Brain microvascular endothelial cell (primary cell): ENCODE results near the gene KCNQ5.
"Not testable (repeated sequence)": the region's sequence is repeated elsewhere in the genome, so short reads cannot be mapped to it uniquely, and the experiment has no call there.

ENCODE experiments used
- DNase-seq: peaks from one replicate; pipeline ENCODE4 v3.0.0-alpha.2; 2020
- H3K27ac ChIP-seq: fragments of 250-450 bp; sonication (Bioruptor Pico); 2 replicates; pipeline ENCODE4 v1.5.1; 2020; ENCODE audit warnings: mild to moderate bottlenecking, moderate library complexity
- H3K27me3 ChIP-seq: fragments of 250-450 bp; sonication (Bioruptor Pico); replicated peaks from 2 replicates; pipeline ENCODE4 v1.5.1; 2020; ENCODE audit warnings: mild to moderate bottlenecking
- H3K36me3 ChIP-seq: fragments of 250-450 bp; sonication (Bioruptor Pico); replicated peaks from 2 replicates; pipeline ENCODE4 v1.5.1; 2020; ENCODE audit warnings: mild to moderate bottlenecking
- H3K4me3 ChIP-seq: 2 replicates; pipeline ENCODE4 v1.5.1; 2011; ENCODE audit warnings: low read depth, mild to moderate bottlenecking, control low read depth, low read length, moderate library complexity
- in situ Hi-C: cut with HindIII; loops from 2 replicates; pipeline ENCODE4 v1.10.0; 2017; ENCODE audit warnings: low sequenced_read_pairs, low pct_ligation_motif_present
- TF ChIP-seq, protein P1 (sequence below): IDR thresholded peaks from 2 replicates; pipeline ENCODE4 v1.5.1; 2011; ENCODE audit warnings: low read depth, mild to moderate bottlenecking, moderate library complexity, low read length, control low read depth, inconsistent platforms; ENCODE audit errors: missing control alignments

KCNQ5 gene

DNA sequence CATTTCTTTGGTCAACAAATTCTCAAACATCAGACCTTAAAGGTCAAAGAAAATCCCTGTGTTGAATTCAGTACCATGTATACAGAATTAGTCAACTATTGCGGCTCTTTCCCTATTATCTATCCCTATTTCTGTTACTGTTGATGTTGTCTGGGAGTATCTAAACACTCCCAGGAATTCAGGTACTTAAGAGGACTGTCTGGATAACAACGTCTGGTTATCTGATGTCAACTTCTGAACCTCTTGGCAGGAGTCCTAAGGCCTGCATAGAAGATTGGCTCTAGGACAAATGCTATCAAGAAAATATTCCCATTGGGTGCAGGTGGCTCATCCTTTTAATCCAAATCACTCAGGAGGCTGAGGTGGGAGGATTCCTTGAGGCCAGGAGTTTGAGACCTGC, 347.8 kb downstream of the KCNQ5 start:
- no peaks in the 10 kb centered on the region for H3K27me3 ChIP-seq
- no peaks in the 10 kb centered on the region for H3K36me3 ChIP-seq
- H3K27ac ChIP-seq = no peak overlapping the region
- no peak overlapping the region for H3K4me3 ChIP-seq
- in situ Hi-C loops = no loop called here
- DNase-seq = no peak
- TF ChIP-seq, protein P1, sequence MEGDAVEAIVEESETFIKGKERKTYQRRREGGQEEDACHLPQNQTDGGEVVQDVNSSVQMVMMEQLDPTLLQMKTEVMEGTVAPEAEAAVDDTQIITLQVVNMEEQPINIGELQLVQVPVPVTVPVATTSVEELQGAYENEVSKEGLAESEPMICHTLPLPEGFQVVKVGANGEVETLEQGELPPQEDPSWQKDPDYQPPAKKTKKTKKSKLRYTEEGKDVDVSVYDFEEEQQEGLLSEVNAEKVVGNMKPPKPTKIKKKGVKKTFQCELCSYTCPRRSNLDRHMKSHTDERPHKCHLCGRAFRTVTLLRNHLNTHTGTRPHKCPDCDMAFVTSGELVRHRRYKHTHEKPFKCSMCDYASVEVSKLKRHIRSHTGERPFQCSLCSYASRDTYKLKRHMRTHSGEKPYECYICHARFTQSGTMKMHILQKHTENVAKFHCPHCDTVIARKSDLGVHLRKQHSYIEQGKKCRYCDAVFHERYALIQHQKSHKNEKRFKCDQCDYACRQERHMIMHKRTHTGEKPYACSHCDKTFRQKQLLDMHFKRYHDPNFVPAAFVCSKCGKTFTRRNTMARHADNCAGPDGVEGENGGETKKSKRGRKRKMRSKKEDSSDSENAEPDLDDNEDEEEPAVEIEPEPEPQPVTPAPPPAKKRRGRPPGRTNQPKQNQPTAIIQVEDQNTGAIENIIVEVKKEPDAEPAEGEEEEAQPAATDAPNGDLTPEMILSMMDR = no peak

DNA sequence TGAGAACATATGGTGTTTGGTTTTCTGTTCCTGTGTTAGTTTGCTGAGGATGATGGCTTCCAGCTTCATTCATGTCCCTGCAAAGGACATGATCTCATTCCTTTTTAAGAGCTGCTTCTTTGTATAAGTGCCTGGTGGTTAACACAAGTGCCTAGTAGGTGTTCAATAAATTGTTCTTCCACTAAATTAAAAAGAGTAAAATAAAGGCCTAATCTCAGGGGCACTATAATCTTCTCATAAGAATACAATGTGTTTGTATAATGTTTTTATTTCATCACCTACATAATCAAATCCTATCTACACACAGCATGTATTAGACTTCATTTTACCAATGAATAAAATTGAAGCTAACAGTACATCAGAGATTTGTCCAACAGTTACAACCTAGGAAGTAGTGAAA, 350.7 kb downstream of the KCNQ5 start:
- no peak for DNase-seq
- Histone ChIP-seq H3K4me3 (no peak overlapping the region), H3K36me3 (no peaks in the 10 kb centered on the region), H3K27me3 (no peaks in the 10 kb centered on the region), H3K27ac (no peak overlapping the region)
- in situ Hi-C loops = no loop called here
- TF ChIP-seq, protein P1 = no peak

DNA sequence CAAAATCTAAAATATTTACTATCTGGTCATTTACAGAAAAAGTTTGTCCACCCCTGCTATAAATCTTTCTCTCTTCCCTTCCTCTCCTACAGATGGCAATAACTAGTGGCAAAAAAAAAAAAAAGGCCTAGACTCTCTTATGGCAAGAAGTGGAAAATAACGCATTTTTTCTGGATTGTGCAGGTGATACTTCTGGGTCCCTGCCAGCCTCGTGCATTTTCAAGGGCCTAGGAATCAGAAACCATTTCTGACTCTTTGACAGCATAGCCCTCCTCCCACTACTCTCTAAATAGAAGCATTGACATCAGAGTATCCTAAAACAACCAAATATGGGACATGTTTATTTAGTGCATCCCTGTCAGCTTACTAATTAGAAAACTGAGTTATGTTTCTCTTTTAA, 352.4 kb downstream of the KCNQ5 start:
- no peaks in the 10 kb centered on the region for H3K27me3 ChIP-seq
- TF ChIP-seq, protein P1 = no peak
- no peaks in the 10 kb centered on the region for H3K36me3 ChIP-seq
- in situ Hi-C loops = no loop called here
- H3K27ac ChIP-seq = no peak overlapping the region
- DNase-seq = no peak
- no peak overlapping the region for H3K4me3 ChIP-seq

DNA sequence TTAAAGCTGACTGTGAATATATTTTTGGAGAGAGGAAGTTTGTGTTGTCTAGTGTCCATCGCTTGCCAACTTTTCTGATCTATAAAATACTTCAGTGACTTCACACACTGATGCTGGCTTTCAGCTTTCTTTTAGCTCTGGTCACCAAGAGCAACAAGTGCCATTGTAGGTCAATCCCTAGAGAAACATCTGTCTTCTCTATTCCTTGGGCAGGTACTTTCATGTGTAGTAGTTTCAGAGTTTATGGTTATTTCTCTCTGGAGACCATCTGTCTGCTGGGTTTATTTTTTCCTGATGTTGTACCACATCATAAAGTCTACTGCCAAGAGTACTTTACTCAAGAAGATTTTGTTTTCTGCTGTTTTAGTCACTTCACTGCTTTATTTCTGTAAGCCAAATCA, 353.5 kb downstream of the KCNQ5 start:
- TF ChIP-seq, protein P1 = no peak
- in situ Hi-C loops = no loop called here
- Histone ChIP-seq H3K27me3 (no peaks in the 10 kb centered on the region), H3K27ac (no peak overlapping the region), H3K36me3 (no peaks in the 10 kb centered on the region), H3K4me3 (no peak overlapping the region)
- no peak for DNase-seq

DNA sequence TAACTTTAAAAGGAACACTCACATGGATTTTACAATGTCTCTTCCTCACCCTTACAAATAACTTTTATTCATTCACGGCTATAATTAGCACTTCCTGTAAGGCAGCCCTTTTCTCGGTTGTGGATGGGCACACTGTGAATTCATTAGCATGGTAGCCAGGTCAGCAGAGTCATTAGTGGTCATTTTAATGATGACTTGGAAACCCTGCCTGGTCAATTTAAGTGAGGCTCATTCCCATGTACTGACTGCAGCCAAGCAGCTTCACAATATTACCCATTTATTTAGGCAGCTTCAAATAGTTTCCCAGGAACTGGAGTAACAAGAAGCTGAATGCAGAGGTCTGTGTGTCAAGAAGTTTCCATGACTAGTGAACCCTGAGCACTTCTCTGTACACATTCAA, 354.6 kb downstream of the KCNQ5 start:
- TF ChIP-seq, protein P1 = no peak
- Histone ChIP-seq H3K27ac (no peak overlapping the region), H3K36me3 (no peaks in the 10 kb centered on the region), H3K27me3 (no peaks in the 10 kb centered on the region), H3K4me3 (no peak overlapping the region)
- no peak for DNase-seq
- in situ Hi-C loops = no loop called here

DNA sequence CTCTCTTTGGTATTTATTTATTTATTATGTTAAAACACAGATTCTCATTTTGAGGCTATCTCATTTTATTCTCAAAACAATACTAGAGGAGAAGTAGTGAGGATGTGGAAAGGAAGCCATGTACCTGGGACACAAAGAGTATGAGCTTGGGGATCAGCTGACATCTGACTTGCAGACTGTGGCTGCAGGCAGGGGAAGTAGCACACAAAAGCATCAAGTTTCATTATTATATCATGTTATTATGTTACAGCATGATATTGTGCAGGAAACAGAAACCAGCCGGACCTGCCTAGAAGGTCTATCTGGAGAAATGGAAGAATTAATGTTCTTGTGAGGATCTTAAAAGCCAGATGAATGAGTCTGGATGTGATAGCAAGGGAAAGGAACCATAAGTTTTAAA, 355.2 kb downstream of the KCNQ5 start:
- DNase-seq = no peak
- no peaks in the 10 kb centered on the region for H3K27me3 ChIP-seq
- H3K4me3 ChIP-seq = no peak overlapping the region
- in situ Hi-C loops = no loop called here
- no peaks in the 10 kb centered on the region for H3K36me3 ChIP-seq
- TF ChIP-seq, protein P1 = no peak
- H3K27ac ChIP-seq = no peak overlapping the region

DNA sequence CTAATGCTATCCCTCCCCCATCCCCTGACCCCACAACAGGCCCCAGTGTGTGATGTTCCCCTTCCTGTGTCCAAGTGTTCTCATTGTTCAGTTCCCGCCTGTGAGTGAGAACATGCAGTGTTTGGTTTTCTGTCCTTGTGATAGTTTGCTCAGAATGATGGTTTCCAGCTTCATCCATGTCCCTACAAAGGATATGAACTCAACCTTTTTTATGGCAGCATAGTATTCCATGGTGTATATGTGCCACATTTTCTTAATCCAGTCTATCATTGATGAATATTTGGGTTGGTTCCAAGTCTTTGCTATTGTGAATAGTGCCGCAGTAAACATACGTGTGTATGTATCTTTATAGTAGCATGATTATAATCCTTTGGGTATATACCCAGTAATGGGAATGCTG, 356.9 kb downstream of the KCNQ5 start:
- in situ Hi-C loops, H3K27me3 ChIP-seq, H3K36me3 ChIP-seq: not testable (repeated sequence)

DNA sequence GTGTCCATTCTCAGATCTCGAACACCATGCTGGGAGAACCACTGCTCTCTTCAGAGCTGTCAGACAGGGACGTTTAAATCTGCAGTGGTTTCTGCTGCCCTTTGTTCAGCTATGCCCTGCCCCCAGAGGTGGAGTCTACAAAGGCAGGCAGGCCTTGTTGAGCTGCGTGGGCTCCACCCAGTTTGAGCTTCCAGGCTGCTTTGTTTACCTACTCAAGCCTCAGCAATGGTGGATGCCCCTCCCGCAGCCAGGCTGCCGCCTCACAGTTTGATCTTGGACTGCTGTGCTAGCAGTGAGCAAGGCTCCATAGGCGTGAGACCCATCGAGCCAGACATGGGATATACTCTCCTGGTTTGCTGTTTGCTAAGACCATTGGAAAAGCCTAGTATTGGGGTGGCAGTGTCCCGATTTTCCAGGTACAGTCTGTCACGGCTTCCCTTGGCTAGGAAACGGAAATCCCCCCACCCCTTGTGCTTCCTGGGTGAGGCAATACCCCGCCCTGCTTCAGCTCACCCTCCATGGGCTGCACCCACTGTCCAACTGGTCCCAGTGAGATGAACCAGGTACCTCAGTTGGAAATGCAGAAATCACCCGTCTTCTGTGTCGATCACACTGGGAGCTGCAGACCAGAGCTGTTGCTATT, 362.4 kb downstream of the KCNQ5 start:
- in situ Hi-C loops, H3K27ac ChIP-seq, H3K27me3 ChIP-seq, DNase-seq, H3K36me3 ChIP-seq, H3K4me3 ChIP-seq: not testable (repeated sequence)

More for the DNA sequence above, 356.9 kb downstream of the KCNQ5 start:
- not testable (repeated sequence) for H3K27ac ChIP-seq, DNase-seq, H3K4me3 ChIP-seq
